HG03575 (cell line): ENCODE measurements around the gene PRPF40B.

Experiments used
- ATAC-seq: cut with Tn5 transposase; IDR thresholded peaks from one replicate; pipeline ENCODE4 v1.9.1; 2021; ENCODE audit not compliant: unreplicated experiment, insufficient number of reproducible peaks, low FRiP score; ENCODE audit errors: extremely low read depth

Gene PRPF40B

GRCh38 chr12:49632986-49633702, 9.8 kb downstream of the PRPF40B start:
- ATAC-seq, result no peak

GRCh38 chr12:49633703-49634345, 10.5 kb downstream of the PRPF40B start:
- no peak for ATAC-seq

- no peak for ATAC-seq
Measured at GRCh38 chr12:49635036-49635435, 11.7 kb downstream of the PRPF40B start.

GRCh38 chr12:49635656-49636055, 12.3 kb downstream of the PRPF40B start:
- no peak for ATAC-seq

GRCh38 chr12:49636574-49636973, 13.2 kb downstream of the PRPF40B start:
- ATAC-seq, result no peak

- ATAC-seq, result no peak
Measured at GRCh38 chr12:49636979-49637755, 13.8 kb downstream of the PRPF40B start.

GRCh38 chr12:49641748-49642369, 18.5 kb downstream of the PRPF40B start:
- ATAC-seq, result no peak

GRCh38 chr12:49642370-49642802, 19.0 kb downstream of the PRPF40B start:
- ATAC-seq, result no peak

GRCh38 chr12:49643135-49643534, 19.8 kb downstream of the PRPF40B start:
- no peak for ATAC-seq

GRCh38 chr12:49643961-49644619, 20.7 kb downstream of the PRPF40B start:
- ATAC-seq, result no peak

GRCh38 chr12:49644620-49644994, 21.2 kb downstream of the PRPF40B start:
- ATAC-seq, result no peak

- ATAC-seq, result no peak
Measured at GRCh38 chr12:49645146-49646039, 22.0 kb downstream of the PRPF40B start.

- ATAC-seq, result no peak
Measured at GRCh38 chr12:49646331-49646830, 23.0 kb downstream of the PRPF40B start.

GRCh38 chr12:49646871-49647654, 23.7 kb downstream of the PRPF40B start:
- no peak for ATAC-seq

- no peak for ATAC-seq
Measured at GRCh38 chr12:49647827-49648711, 24.7 kb downstream of the PRPF40B start.

GRCh38 chr12:49648712-49649003, 25.3 kb downstream of the PRPF40B start:
- ATAC-seq, result no peak

GRCh38 chr12:49649445-49649844, 26.1 kb downstream of the PRPF40B start:
- ATAC-seq, result no peak
